ENCODE data around the gene GAB4. TPM values are rescaled to one million over a fixed set of nuclear protein-coding genes. Genes with fewer than 3 reads are reported as not detected.
A peak's percentile ranks its signal among the peaks of the same experiment; 100 is the strongest.

The GAB4 gene
- total RNA-seq, 1 experiment from 2014 or later, result 0.11 TPM

- Histone ChIP-seq H2AFZ (ENCODE audit: low read length) (no peak overlapping the region), H3K79me2 (ENCODE audit: low read length) (no peaks in the 10 kb centered on the region), H3K4me2 (ENCODE audit: low read depth, low read length, poor library complexity, severe bottlenecking) (no peak overlapping the region), H3K9ac (ENCODE audit: low read length) (no peak overlapping the region), H3K4me3 (ENCODE audit: low read length) (no peak overlapping the region), H4K20me1 (ENCODE audit: insufficient read depth, low read depth, low read length) (no peaks in the 10 kb centered on the region), H3K9me2 (replicated peaks; ENCODE audit: insufficient read depth, low read length) (no peaks in the 10 kb centered on the region), H3K27ac (ENCODE audit: low read length) (no peak overlapping the region), H3K4me1 (ENCODE audit: low read length) (peaks cover 22% of the 10 kb centered on the region), H3K36me3 (ENCODE audit: insufficient read depth, low read length) (no peaks in the 10 kb centered on the region), H3K9me3 (ENCODE audit: low read length) (no peaks in the 10 kb centered on the region), H3K27me3 (ENCODE audit: low read length) (0 out of 2 replicates have a peak, but pooled peaks cover 3% of the 10 kb centered on the region)
- DNase-seq, result no peak
These were observed 34.3 kb downstream of the GAB4 start for GRCh38 chr22:16973591-16974297.

- Histone ChIP-seq H3K27ac (ENCODE audit: low read length) (no peak overlapping the region), H3K27me3 (ENCODE audit: low read length) (0 out of 2 replicates have a peak, but pooled peaks cover 3% of the 10 kb centered on the region), H3K4me1 (ENCODE audit: low read length) (peaks cover 22% of the 10 kb centered on the region), H2AFZ (ENCODE audit: low read length) (no peak overlapping the region), H3K9ac (ENCODE audit: low read length) (no peak overlapping the region), H3K9me2 (replicated peaks; ENCODE audit: insufficient read depth, low read length) (no peaks in the 10 kb centered on the region), H3K4me2 (ENCODE audit: low read depth, low read length, poor library complexity, severe bottlenecking) (no peak overlapping the region), H4K20me1 (ENCODE audit: insufficient read depth, low read depth, low read length) (no peaks in the 10 kb centered on the region; the same call in 1 of the 2 replicates), H3K36me3 (ENCODE audit: insufficient read depth, low read length) (no peaks in the 10 kb centered on the region), H3K4me3 (ENCODE audit: low read length) (no peak overlapping the region; the same call in 1 of the 2 replicates), H3K79me2 (ENCODE audit: low read length) (no peaks in the 10 kb centered on the region), H3K9me3 (ENCODE audit: low read length) (no peaks in the 10 kb centered on the region)
- DNase-seq, result no peak
These were observed 35.7 kb downstream of the GAB4 start for GRCh38 chr22:16972311-16972710.

- H3K36me3 ChIP-seq (ENCODE audit: insufficient read depth, low read length), result no peaks in the 10 kb centered on the region
- H3K27ac ChIP-seq (ENCODE audit: low read length), result no peak overlapping the region
- H3K4me1 ChIP-seq (ENCODE audit: low read length), result peaks cover 22% of the 10 kb centered on the region
- H3K79me2 ChIP-seq (ENCODE audit: low read length), result no peaks in the 10 kb centered on the region
- no peaks in the 10 kb centered on the region; the same call in 1 of the 2 replicates for H4K20me1 ChIP-seq (ENCODE audit: insufficient read depth, low read depth, low read length)
- no peak overlapping the region for H3K9ac ChIP-seq (ENCODE audit: low read length)
- H2AFZ ChIP-seq (ENCODE audit: low read length), result no peak overlapping the region
- H3K9me2 ChIP-seq (replicated peaks; ENCODE audit: insufficient read depth, low read length), result no peaks in the 10 kb centered on the region
- no peak overlapping the region for H3K4me3 ChIP-seq (ENCODE audit: low read length)
- H3K4me2 ChIP-seq (ENCODE audit: low read depth, low read length, poor library complexity, severe bottlenecking), result no peak overlapping the region
- DNase-seq, result no peak
- H3K27me3 ChIP-seq (ENCODE audit: low read length), result 0 out of 2 replicates have a peak, but pooled peaks cover 3% of the 10 kb centered on the region
- H3K9me3 ChIP-seq (ENCODE audit: low read length), result no peaks in the 10 kb centered on the region
These were observed 37.6 kb downstream of the GAB4 start for GRCh38 chr22:16970446-16970845.

GRCh38 chr22:16969508-16970327 is 38.3 kb downstream of the GAB4 start:
- Histone ChIP-seq H3K36me3 (ENCODE audit: insufficient read depth, low read length) (no peaks in the 10 kb centered on the region), H3K4me2 (ENCODE audit: low read depth, low read length, poor library complexity, severe bottlenecking) (no peak overlapping the region), H3K4me1 (ENCODE audit: low read length) (peaks cover 22% of the 10 kb centered on the region), H3K9me3 (ENCODE audit: low read length) (no peaks in the 10 kb centered on the region), H3K27ac (ENCODE audit: low read length) (no peak overlapping the region), H2AFZ (ENCODE audit: low read length) (no peak overlapping the region), H3K79me2 (ENCODE audit: low read length) (no peaks in the 10 kb centered on the region), H3K27me3 (ENCODE audit: low read length) (0 out of 2 replicates have a peak, but pooled peaks cover 3% of the 10 kb centered on the region), H3K4me3 (ENCODE audit: low read length) (no peak overlapping the region), H3K9ac (ENCODE audit: low read length) (no peak overlapping the region), H3K9me2 (replicated peaks; ENCODE audit: insufficient read depth, low read length) (no peaks in the 10 kb centered on the region), H4K20me1 (ENCODE audit: insufficient read depth, low read depth, low read length) (no peaks in the 10 kb centered on the region; the same call in 1 of the 2 replicates)
- no peak for DNase-seq

- Histone ChIP-seq H3K4me3 (ENCODE audit: low read length) (no peak overlapping the region), H3K4me1 (ENCODE audit: low read length) (peaks cover 22% of the 10 kb centered on the region), H3K4me2 (ENCODE audit: low read depth, low read length, poor library complexity, severe bottlenecking) (no peak overlapping the region), H3K9me2 (replicated peaks; ENCODE audit: insufficient read depth, low read length) (no peaks in the 10 kb centered on the region), H3K36me3 (ENCODE audit: insufficient read depth, low read length) (no peaks in the 10 kb centered on the region), H4K20me1 (ENCODE audit: insufficient read depth, low read depth, low read length) (no peaks in the 10 kb centered on the region; the same call in 1 of the 2 replicates), H3K27me3 (ENCODE audit: low read length) (0 out of 2 replicates have a peak, but pooled peaks cover 3% of the 10 kb centered on the region), H3K79me2 (ENCODE audit: low read length) (no peaks in the 10 kb centered on the region), H3K9ac (ENCODE audit: low read length) (no peak overlapping the region), H3K27ac (ENCODE audit: low read length) (no peak overlapping the region), H3K9me3 (ENCODE audit: low read length) (no peaks in the 10 kb centered on the region), H2AFZ (ENCODE audit: low read length) (no peak overlapping the region)
- DNase-seq, result no peak
These were observed 39.8 kb downstream of the GAB4 start for GRCh38 chr22:16968218-16968595.

- Histone ChIP-seq H2AFZ (ENCODE audit: low read length) (no peak overlapping the region), H3K4me3 (ENCODE audit: low read length) (no peak overlapping the region), H3K36me3 (ENCODE audit: insufficient read depth, low read length) (no peaks in the 10 kb centered on the region), H3K9ac (ENCODE audit: low read length) (no peak overlapping the region), H3K9me2 (replicated peaks; ENCODE audit: insufficient read depth, low read length) (no peaks in the 10 kb centered on the region), H3K79me2 (ENCODE audit: low read length) (no peaks in the 10 kb centered on the region), H3K27ac (ENCODE audit: low read length) (no peak overlapping the region), H4K20me1 (ENCODE audit: insufficient read depth, low read depth, low read length) (no peaks in the 10 kb centered on the region; the same call in 1 of the 2 replicates), H3K27me3 (ENCODE audit: low read length) (0 out of 2 replicates have a peak, but pooled peaks cover 3% of the 10 kb centered on the region), H3K4me1 (ENCODE audit: low read length) (peaks cover 22% of the 10 kb centered on the region), H3K4me2 (ENCODE audit: low read depth, low read length, poor library complexity, severe bottlenecking) (no peak overlapping the region), H3K9me3 (ENCODE audit: low read length) (no peaks in the 10 kb centered on the region)
- no peak for DNase-seq
These were observed 40.4 kb downstream of the GAB4 start for GRCh38 chr22:16967453-16968217.

- Histone ChIP-seq H4K20me1 (ENCODE audit: insufficient read depth, low read depth, low read length) (no peaks in the 10 kb centered on the region; the same call in 1 of the 2 replicates), H3K9ac (ENCODE audit: low read length) (no peak overlapping the region), H3K4me3 (ENCODE audit: low read length) (no peak overlapping the region), H3K4me1 (ENCODE audit: low read length) (peaks cover 17% of the 10 kb centered on the region), H3K9me2 (replicated peaks; ENCODE audit: insufficient read depth, low read length) (no peaks in the 10 kb centered on the region), H3K9me3 (ENCODE audit: low read length) (no peaks in the 10 kb centered on the region), H2AFZ (ENCODE audit: low read length) (no peak overlapping the region), H3K27me3 (ENCODE audit: low read length) (no peaks in the 10 kb centered on the region), H3K36me3 (ENCODE audit: insufficient read depth, low read length) (no peaks in the 10 kb centered on the region), H3K27ac (ENCODE audit: low read length) (no peak overlapping the region), H3K79me2 (ENCODE audit: low read length) (no peaks in the 10 kb centered on the region), H3K4me2 (ENCODE audit: low read depth, low read length, poor library complexity, severe bottlenecking) (no peak overlapping the region)
- DNase-seq, result peak; percentile 12
These were observed 41.8 kb downstream of the GAB4 start for GRCh38 chr22:16966251-16966650.
